Tibial nerve (tissue), 4 donors: ENCODE measurements around the gene DRD4. TPM values are rescaled to one million over a fixed set of nuclear protein-coding genes. Genes with fewer than 3 reads are reported as not detected.

Experiments
- DNase-seq, 2 donors: peaks; one replicate each; pipeline ENCODE4 v3.0.0-alpha.2; 2019; ENCODE audit warnings: low spot score in 2 of 2
- H3K27ac ChIP-seq, 4 donors: fragments of 200-600 bp; sonication (generic) in 3 of 4; one replicate each; pipeline ENCODE4 v1.5.1; 2017 to 2019; ENCODE audit warnings: mild to moderate bottlenecking in 1 of 4
- H3K27me3 ChIP-seq, 2 donors: fragments of 200-600 bp; sonication (generic) in 1 of 2; one replicate each; pipeline versions ENCODE4 v1.5.1 to v1.6.0; 2017 to 2019
- H3K36me3 ChIP-seq, 3 donors: fragments of 200-600 bp; sonication (generic); one replicate each; pipeline ENCODE4 v1.5.1; 2018 to 2019
- H3K4me1 ChIP-seq, 4 donors: fragments of 200-600 bp; sonication (generic) in 3 of 4; one replicate each; pipeline ENCODE4 v1.5.1; 2017 to 2019
- H3K4me3 ChIP-seq, 4 donors: fragments of 200-600 bp; sonication (generic) in 3 of 4; one replicate each; pipeline ENCODE4 v1.5.1; 2017 to 2019; ENCODE audit warnings: mild to moderate bottlenecking in 1 of 4, moderate library complexity in 1 of 4
- H3K9me3 ChIP-seq, 4 donors: fragments of 200-600 bp; sonication (generic) in 3 of 4; one replicate each; pipeline ENCODE4 v1.5.1; 2017 to 2019
- EP300 ChIP-seq, 2 donors: sonication (generic); formaldehyde crosslinking; IDR thresholded peaks; one replicate each; pipeline ENCODE4 v1.6.1; 2017; ENCODE audit warnings: antibody characterized with exemption in 2 of 2, mild to moderate bottlenecking in 1 of 2
- POLR2A ChIP-seq, 2 donors: fragments of 450-650 bp; IDR thresholded peaks; one replicate each; pipeline ENCODE4 v1.6.1; 2017; ENCODE audit warnings: antibody characterized with exemption in 2 of 2, mild to moderate bottlenecking in 2 of 2, moderate library complexity in 2 of 2
- WGBS, 2 donors: methylation state at CpG; one replicate each; pipeline ENCODE4 v1.1.5; 2018; 5-methylcytosine and 5-hydroxymethylcytosine counted together
- total RNA-seq, 4 donors: library from RNA; depleted of rRNA; stranded (reverse); fragments of >200 nt; gene quantifications; one replicate each; pipeline ENCODE4 v1.1.0, GENCODE V29; 2016
- TF ChIP-seq, protein P1 (sequence below), 5 experiments: fragments of 200-600 bp in 3 of 5; fragments of 450-650 bp in 2 of 5; sonication (generic) in 3 of 5; IDR thresholded peaks; one replicate each; pipeline ENCODE4 v1.5.1; 2016 to 2019; ENCODE audit warnings: antibody characterized with exemption in 5 of 5, mild to moderate bottlenecking in 3 of 5, moderate library complexity in 2 of 5

The DRD4 gene
- total RNA-seq, 4 donors from 2014 or later: 0.84 to 2.5 (median 0.90) TPM; not detected in 1

DNA sequence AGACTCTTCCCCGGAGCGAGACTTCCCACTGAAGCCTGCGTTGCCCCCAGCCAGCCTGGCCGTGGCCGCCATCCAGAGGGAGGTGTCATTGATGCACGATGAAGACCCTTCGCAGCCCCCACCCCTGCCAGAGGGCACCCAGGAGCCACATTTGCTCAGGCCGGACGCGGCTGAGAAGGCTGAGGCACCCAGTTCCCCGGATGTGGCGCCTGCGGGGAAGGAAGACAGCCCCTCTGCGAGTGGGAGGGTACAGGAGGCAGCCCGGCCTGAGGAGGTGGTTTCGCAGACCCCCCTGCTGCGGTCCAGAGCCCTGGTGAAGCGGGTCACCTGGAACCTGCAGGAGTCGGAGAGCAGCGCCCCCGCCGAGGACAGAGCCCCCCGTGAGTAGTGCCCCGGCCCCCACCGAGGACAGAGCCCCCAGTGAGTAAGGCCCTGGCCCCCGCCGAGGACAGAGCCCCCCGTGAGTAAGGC lies 27.7 kb upstream of the DRD4 start:
- Histone ChIP-seq H3K4me3 (no peak overlapping the region), H3K36me3 (peaks cover 4 to 98% (median 53%) of the 10 kb centered on the region in 3 donors), H3K27me3 (no peaks in the 10 kb centered on the region), H3K9me3 (no peaks in the 10 kb centered on the region), H3K4me1 (peaks cover 0 to 16% (median 7%) of the 10 kb centered on the region in 4 donors), H3K27ac (no peak overlapping the region)
- WGBS, 2 donors: 87 to 93% methylated on average over 18 to 20 of the region's 28 CpGs
- DNase-seq: no peak
- TF ChIP-seq, protein P1, sequence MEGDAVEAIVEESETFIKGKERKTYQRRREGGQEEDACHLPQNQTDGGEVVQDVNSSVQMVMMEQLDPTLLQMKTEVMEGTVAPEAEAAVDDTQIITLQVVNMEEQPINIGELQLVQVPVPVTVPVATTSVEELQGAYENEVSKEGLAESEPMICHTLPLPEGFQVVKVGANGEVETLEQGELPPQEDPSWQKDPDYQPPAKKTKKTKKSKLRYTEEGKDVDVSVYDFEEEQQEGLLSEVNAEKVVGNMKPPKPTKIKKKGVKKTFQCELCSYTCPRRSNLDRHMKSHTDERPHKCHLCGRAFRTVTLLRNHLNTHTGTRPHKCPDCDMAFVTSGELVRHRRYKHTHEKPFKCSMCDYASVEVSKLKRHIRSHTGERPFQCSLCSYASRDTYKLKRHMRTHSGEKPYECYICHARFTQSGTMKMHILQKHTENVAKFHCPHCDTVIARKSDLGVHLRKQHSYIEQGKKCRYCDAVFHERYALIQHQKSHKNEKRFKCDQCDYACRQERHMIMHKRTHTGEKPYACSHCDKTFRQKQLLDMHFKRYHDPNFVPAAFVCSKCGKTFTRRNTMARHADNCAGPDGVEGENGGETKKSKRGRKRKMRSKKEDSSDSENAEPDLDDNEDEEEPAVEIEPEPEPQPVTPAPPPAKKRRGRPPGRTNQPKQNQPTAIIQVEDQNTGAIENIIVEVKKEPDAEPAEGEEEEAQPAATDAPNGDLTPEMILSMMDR (IDR thresholded peaks at IDR 0.05): no peak
- TF ChIP-seq EP300 (IDR thresholded peaks at IDR 0.05): no peak
- no peak for TF ChIP-seq POLR2A (IDR thresholded peaks at IDR 0.05)

DNA sequence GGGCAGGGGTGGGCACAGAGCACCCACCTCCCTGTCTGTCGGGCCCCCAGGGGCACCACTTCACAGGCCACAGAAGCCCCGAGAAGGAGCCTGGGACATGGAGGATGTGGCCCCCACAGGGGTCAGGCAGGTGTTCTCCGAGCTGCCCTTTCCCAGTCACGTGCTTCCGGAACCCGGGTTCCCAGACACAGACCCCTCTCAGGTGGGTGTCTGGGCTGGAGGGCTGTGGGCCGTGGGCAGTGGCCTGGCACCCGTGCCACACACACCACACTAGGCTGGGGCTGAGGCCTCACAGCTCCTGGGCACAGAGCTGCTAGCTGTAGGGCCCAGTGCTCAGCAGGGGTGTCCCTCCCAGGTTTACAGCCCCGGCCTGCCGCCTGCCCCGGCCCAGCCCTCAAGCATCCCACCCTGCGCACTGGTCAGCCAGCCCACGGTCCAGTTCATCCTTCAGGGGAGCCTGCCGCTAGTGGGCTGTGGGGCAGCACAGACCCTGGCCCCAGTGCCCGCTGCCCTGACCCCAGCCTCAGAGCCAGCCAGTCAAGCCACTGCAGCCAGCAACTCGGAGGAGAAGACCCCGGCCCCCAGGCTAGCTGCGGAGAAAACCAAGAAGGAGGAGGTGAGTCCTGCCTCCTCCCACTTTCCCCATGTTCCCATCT lies 26.8 kb upstream of the DRD4 start:
- 97 to 98% methylated on average over 12 to 13 of the region's 18 CpGs for WGBS, 2 donors
- H3K4me3 ChIP-seq: no peak overlapping the region
- H3K36me3 ChIP-seq: peaks cover 4 to 94% (median 45%) of the 10 kb centered on the region in 3 donors
- H3K9me3 ChIP-seq: no peaks in the 10 kb centered on the region
- TF ChIP-seq, protein P1 (IDR thresholded peaks at IDR 0.05): no peak
- TF ChIP-seq POLR2A (IDR thresholded peaks at IDR 0.05) (no peak), EP300 (IDR thresholded peaks at IDR 0.05) (no peak)
- no peak for DNase-seq
- peaks cover 0 to 25% (median 16%) of the 10 kb centered on the region in 4 donors for H3K4me1 ChIP-seq
- H3K27ac ChIP-seq: no peak overlapping the region
- H3K27me3 ChIP-seq: no peaks in the 10 kb centered on the region

DNA sequence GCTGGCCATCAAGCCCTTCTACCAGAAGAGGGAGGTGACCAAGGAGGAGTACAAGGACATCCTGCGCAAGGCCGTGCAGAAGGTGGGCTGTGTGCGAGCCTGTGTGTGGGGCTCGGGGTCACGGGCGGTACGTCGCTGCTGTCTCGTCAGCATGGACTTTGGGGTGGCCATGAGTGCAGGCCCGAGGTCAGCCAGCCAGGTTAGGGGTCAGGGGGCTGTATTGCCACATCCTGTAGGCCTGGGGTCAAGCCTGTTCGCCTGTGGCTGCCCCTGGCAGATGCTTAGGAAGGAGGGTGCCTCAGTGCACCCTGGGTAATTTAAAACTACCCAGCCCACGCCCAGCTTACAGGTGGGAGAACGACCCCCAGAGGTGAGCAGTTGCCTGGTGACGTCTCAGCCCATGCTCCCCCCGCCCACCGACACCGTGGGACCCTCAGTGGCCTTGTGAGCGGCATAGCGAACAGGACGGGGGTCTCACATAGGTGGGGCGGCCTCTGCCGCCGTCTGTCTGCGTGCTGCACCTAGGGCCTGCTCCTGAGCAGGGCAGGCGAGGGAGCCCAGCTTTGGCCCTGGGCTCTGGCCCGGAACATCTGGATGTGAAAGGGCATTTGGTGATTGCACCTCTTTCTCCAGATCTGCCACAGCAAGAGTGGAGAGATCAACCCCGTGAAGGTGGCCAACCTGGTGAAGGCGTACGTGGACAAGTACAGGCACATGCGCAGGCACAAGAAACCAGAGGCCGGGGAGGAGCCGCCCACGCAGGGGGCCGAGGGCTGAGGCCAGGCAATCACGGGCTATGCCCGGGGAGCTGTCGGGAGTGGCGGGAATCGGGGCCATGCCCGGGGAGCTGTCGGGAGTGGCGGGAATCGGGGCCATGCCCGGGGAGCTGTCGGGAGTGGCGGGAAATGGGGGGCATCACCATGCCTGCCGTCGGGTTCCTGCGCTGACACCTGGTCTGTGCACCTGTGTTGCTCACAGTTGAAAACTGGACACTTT lies 25.8 kb upstream of the DRD4 start:
- WGBS, 2 donors: 86 to 87% methylated on average over 44 to 49 of the region's 49 CpGs
- H3K4me3 ChIP-seq: no peak overlapping the region
- H3K9me3 ChIP-seq: no peaks in the 10 kb centered on the region
- no peaks in the 10 kb centered on the region for H3K27me3 ChIP-seq
- TF ChIP-seq POLR2A (IDR thresholded peaks at IDR 0.05): no peak
- no peak for TF ChIP-seq EP300 (IDR thresholded peaks at IDR 0.05)
- TF ChIP-seq, protein P1 (IDR thresholded peaks at IDR 0.05): no peak
- H3K4me1 ChIP-seq: peaks cover 0 to 31% (median 17%) of the 10 kb centered on the region in 4 donors
- H3K36me3 ChIP-seq: peaks cover 0 to 83% (median 34%) of the 10 kb centered on the region in 3 donors
- no peak for DNase-seq
- no peak overlapping the region for H3K27ac ChIP-seq

DNA sequence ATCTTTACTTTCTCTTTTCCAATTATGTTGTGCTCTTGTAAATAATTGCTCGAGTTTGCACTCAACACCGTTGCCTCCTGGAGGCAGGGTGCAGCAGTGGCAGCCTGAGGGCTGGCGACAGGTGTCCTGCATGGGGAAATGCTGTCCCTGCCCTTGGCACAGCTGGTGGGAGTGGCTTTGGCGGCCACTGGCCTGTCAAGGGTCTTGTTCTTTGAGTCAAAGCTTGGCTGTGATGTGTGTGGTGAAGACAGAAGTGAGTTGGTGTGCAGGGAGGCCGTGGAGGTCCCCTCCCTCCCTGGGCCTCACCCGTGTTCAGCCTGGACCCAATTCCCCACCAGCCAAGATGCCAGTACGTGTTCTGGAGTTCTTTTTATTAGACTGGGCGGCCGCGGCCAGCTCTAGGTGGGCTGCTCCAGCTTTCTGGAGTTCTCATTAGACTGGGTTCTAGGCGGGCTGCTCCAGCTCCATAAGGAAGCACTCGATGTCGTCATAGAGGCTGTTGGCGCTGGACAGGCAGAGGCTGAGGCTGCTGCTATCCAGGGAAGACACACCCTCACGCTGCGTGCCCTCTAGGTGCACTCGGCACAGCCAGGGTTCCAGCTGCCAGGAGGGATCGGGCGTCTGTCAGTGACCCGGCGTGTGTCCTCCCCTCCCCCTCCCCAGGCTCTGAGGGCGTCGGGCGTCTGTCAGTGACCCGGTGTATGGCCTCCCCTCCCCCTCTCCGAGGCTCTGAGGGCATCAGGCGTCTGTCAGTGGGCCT lies 24.7 kb upstream of the DRD4 start:
- TF ChIP-seq EP300 (IDR thresholded peaks at IDR 0.05): no peak
- Histone ChIP-seq H3K4me3 (no peak overlapping the region), H3K9me3 (no peaks in the 10 kb centered on the region), H3K36me3 (peaks cover 0 to 74% (median 24%) of the 10 kb centered on the region in 3 donors), H3K4me1 (peaks cover 0 to 38% (median 17%) of the 10 kb centered on the region in 4 donors), H3K27me3 (no peaks in the 10 kb centered on the region), H3K27ac (peak overlapping the region in 1 of 4 donors; percentile 96)
- no peak for DNase-seq
- WGBS, 2 donors: 78 to 79% methylated on average over 18 to 21 of the region's 27 CpGs

DNA sequence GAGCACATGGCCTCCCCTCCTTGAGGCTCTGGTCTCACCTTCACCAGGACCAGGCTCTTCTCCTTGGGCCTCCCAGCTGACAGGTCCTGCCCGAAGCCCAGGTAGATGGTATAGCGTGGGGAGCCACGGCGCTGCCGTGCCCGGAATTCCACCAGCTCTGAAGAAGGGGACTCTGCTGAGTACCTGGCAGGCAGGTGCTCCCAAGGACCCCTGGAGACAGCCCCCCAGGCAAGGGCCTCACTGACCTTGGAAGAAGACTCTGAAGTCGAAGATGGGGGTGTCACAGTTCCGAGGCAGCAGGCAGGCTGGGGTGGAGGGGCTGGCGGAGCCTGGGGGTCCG lies 24.1 kb upstream of the DRD4 start:
- H3K4me1 ChIP-seq: peaks cover 0 to 38% (median 17%) of the 10 kb centered on the region in 4 donors
- H3K27me3 ChIP-seq: no peaks in the 10 kb centered on the region
- no peak for TF ChIP-seq EP300 (IDR thresholded peaks at IDR 0.05)
- TF ChIP-seq POLR2A (IDR thresholded peaks at IDR 0.05): no peak
- TF ChIP-seq, protein P1 (IDR thresholded peaks at IDR 0.05): no peak
- H3K27ac ChIP-seq: peak overlapping the region in 2 of 4 donors; percentile 46 to 96
- no peak for DNase-seq
- H3K9me3 ChIP-seq: no peaks in the 10 kb centered on the region
- peaks cover 0 to 74% (median 18%) of the 10 kb centered on the region in 3 donors for H3K36me3 ChIP-seq
- WGBS, 2 donors: 94 to 96% methylated on average over 9 to 10 of the region's 10 CpGs
- H3K4me3 ChIP-seq: no peak overlapping the region
